GM19468 (cell line): ENCODE measurements around the gene PHACTR1.

Source experiments
- ATAC-seq: cut with Tn5 transposase; IDR thresholded peaks from one replicate; pipeline ENCODE4 v1.9.1; 2021; ENCODE audit warnings: mild to moderate bottlenecking, moderate library complexity, moderate number of reproducible peaks; ENCODE audit not compliant: unreplicated experiment; ENCODE audit errors: extremely low read depth

PHACTR1 gene

GRCh38 chr6:12892151-12892550, 175.6 kb downstream of the PHACTR1 start:
- no peak for ATAC-seq

- ATAC-seq, result no peak
Observed at GRCh38 chr6:12893036-12893435, 176.5 kb downstream of the PHACTR1 start.

- ATAC-seq, result no peak
Observed at GRCh38 chr6:12895721-12896120, 179.2 kb downstream of the PHACTR1 start.

- no peak for ATAC-seq
Observed at GRCh38 chr6:12896208-12896733, 179.7 kb downstream of the PHACTR1 start.

- no peak for ATAC-seq
Observed at GRCh38 chr6:12898603-12899002, 182.0 kb downstream of the PHACTR1 start.

- ATAC-seq, result no peak
Observed at GRCh38 chr6:12899046-12899833, 182.7 kb downstream of the PHACTR1 start.

GRCh38 chr6:12903246-12903645, 186.7 kb downstream of the PHACTR1 start:
- no peak for ATAC-seq

GRCh38 chr6:12909833-12910232, 193.3 kb downstream of the PHACTR1 start:
- ATAC-seq, result no peak

GRCh38 chr6:12911427-12911826, 194.9 kb downstream of the PHACTR1 start:
- ATAC-seq, result no peak

- ATAC-seq, result no peak
Observed at GRCh38 chr6:12913201-12913600, 196.6 kb downstream of the PHACTR1 start.

- ATAC-seq, result no peak
Observed at GRCh38 chr6:12916006-12916405, 199.4 kb downstream of the PHACTR1 start.

GRCh38 chr6:12916420-12917136, 200.0 kb downstream of the PHACTR1 start:
- ATAC-seq, result no peak

- no peak for ATAC-seq
Observed at GRCh38 chr6:12921467-12921866, 204.9 kb downstream of the PHACTR1 start.

GRCh38 chr6:12923644-12924235, 207.2 kb downstream of the PHACTR1 start:
- ATAC-seq, result no peak

GRCh38 chr6:12924911-12925310, 208.3 kb downstream of the PHACTR1 start:
- ATAC-seq, result no peak

- ATAC-seq, result no peak
Observed at GRCh38 chr6:12927746-12928145, 211.2 kb downstream of the PHACTR1 start.

GRCh38 chr6:12929678-12930077, 213.1 kb downstream of the PHACTR1 start:
- ATAC-seq, result no peak

GRCh38 chr6:12931639-12932038, 215.1 kb downstream of the PHACTR1 start:
- no peak for ATAC-seq

- no peak for ATAC-seq
Observed at GRCh38 chr6:12935637-12936036, 219.1 kb downstream of the PHACTR1 start.

GRCh38 chr6:12937971-12938370, 221.4 kb downstream of the PHACTR1 start:
- ATAC-seq, result no peak

GRCh38 chr6:12939314-12939713, 222.7 kb downstream of the PHACTR1 start:
- no peak for ATAC-seq
